ENCODE data around the gene PGGHG. TPM values are rescaled to one million over a fixed set of nuclear protein-coding genes. Genes with fewer than 3 reads are reported as not detected.

Gene PGGHG
- total and polyA plus RNA-seq, 2 of the 13 experiments (the other 11 are each of a cell fraction or from before 2014, with no cell fraction given), result 5.9 to 14.8 TPM

DNA sequence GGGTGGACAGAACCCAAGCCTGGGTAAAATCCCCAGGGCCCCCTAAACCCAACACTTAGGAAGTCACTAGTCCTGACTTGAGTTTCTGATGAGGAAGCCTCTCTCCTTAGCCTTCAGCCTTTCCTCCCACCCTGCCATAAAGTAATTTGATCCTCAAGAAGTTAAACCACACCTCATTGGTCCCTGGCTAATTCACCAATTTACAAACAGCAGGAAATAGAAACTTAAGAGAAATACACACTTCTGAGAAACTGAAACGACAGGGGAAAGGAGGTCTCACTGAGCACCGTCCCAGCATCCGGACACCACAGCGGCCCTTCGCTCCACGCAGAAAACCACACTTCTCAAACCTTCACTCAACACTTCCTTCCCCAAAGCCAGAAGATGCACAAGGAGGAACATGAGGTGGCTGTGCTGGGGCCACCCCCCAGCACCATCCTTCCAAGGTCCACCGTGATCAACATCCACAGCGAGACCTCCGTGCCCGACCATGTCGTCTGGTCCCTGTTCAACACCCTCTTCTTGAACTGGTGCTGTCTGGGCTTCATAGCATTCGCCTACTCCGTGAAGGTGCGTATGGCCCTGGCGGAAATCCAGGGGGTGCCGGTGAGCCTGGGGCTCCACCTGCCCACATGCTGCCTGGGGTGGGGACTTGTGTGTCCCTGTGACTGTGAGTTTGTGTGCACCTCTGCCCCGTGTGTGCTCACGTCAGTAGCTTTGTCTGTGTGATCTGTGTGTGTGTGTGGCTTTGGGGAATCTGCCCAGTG, 25.0 kb downstream of the PGGHG start, which contains the start of gene IFITM1 (continued):
- TF ChIP-seq ZBTB38 (CRISPR knock-in tag; IDR thresholded peaks at IDR 0.05), result peak; percentile 41; the same call in 1 of the 2 replicates
- peak; percentile 1 for TF ChIP-seq RBM39 (IDR thresholded peaks at IDR 0.05; ENCODE audit: low read depth, low read length, poor library complexity, severe bottlenecking)
- peak; percentile 42; the same call in 1 of the 2 replicates for TF ChIP-seq SAP130 (CRISPR knock-in tag; IDR thresholded peaks at IDR 0.05; ENCODE audit: low read depth)
- TF ChIP-seq, protein P1, sequence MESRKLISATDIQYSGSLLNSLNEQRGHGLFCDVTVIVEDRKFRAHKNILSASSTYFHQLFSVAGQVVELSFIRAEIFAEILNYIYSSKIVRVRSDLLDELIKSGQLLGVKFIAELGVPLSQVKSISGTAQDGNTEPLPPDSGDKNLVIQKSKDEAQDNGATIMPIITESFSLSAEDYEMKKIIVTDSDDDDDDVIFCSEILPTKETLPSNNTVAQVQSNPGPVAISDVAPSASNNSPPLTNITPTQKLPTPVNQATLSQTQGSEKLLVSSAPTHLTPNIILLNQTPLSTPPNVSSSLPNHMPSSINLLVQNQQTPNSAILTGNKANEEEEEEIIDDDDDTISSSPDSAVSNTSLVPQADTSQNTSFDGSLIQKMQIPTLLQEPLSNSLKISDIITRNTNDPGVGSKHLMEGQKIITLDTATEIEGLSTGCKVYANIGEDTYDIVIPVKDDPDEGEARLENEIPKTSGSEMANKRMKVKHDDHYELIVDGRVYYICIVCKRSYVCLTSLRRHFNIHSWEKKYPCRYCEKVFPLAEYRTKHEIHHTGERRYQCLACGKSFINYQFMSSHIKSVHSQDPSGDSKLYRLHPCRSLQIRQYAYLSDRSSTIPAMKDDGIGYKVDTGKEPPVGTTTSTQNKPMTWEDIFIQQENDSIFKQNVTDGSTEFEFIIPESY (CRISPR knock-in tag; IDR thresholded peaks at IDR 0.05), result peak; percentile 81
- no peak for TF ChIP-seq ZNF101 (CRISPR knock-in tag; IDR thresholded peaks at IDR 0.05; ENCODE audit: borderline replicate concordance, low read depth)
- TF ChIP-seq ZNF7 (CRISPR knock-in tag; IDR thresholded peaks at IDR 0.05), result no peak
- no peak for TF ChIP-seq HNRNPK (IDR thresholded peaks at IDR 0.05; ENCODE audit: low read depth, low read length, poor library complexity, severe bottlenecking)
- no peak for TF ChIP-seq JDP2 (CRISPR knock-in tag; IDR thresholded peaks at IDR 0.05; ENCODE audit: borderline replicate concordance)
- no peak for TF ChIP-seq ZNF556 (CRISPR knock-in tag; IDR thresholded peaks at IDR 0.05; ENCODE audit: borderline replicate concordance)
- TF ChIP-seq ZNF256 (CRISPR knock-in tag; conservative IDR thresholded peaks at IDR 0.05), result no peak
- TF ChIP-seq, protein P2, sequence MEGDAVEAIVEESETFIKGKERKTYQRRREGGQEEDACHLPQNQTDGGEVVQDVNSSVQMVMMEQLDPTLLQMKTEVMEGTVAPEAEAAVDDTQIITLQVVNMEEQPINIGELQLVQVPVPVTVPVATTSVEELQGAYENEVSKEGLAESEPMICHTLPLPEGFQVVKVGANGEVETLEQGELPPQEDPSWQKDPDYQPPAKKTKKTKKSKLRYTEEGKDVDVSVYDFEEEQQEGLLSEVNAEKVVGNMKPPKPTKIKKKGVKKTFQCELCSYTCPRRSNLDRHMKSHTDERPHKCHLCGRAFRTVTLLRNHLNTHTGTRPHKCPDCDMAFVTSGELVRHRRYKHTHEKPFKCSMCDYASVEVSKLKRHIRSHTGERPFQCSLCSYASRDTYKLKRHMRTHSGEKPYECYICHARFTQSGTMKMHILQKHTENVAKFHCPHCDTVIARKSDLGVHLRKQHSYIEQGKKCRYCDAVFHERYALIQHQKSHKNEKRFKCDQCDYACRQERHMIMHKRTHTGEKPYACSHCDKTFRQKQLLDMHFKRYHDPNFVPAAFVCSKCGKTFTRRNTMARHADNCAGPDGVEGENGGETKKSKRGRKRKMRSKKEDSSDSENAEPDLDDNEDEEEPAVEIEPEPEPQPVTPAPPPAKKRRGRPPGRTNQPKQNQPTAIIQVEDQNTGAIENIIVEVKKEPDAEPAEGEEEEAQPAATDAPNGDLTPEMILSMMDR (CRISPR knock-in tag; IDR thresholded peaks at IDR 0.05), result peak; percentile 31
- no peak for TF ChIP-seq XRCC5 (optimal IDR thresholded peaks at IDR 0.05; ENCODE audit: low read length)
- no peak for TF ChIP-seq NR3C1 (CRISPR knock-in tag; IDR thresholded peaks at IDR 0.05)
- TF ChIP-seq, protein P3, sequence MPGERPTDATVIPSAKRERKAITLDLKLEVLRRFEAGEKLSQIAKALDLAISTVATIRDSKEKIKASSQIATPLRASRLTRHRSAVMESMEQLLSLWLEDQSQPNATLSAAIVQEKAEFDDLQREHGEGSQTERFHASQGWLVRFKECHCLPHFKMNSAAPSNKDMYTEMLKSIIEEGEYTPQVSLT (CRISPR knock-in tag; IDR thresholded peaks at IDR 0.05; ENCODE audit: borderline replicate concordance, low read depth), result no peak
- no peak for TF ChIP-seq RFX5 (IDR thresholded peaks at IDR 0.05; ENCODE audit: low read depth, low read length)
- TF ChIP-seq, protein P4, sequence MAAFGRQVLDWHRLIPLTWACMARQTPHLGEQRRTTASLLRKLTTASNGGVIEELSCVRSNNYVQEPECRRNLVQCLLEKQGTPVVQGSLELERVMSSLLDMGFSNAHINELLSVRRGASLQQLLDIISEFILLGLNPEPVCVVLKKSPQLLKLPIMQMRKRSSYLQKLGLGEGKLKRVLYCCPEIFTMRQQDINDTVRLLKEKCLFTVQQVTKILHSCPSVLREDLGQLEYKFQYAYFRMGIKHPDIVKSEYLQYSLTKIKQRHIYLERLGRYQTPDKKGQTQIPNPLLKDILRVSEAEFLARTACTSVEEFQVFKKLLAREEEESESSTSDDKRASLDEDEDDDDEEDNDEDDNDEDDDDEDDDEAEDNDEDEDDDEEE (CRISPR knock-in tag; IDR thresholded peaks at IDR 0.05), result peak; percentile 40; the same call in 1 of the 2 replicates
- TF ChIP-seq, protein P5, sequence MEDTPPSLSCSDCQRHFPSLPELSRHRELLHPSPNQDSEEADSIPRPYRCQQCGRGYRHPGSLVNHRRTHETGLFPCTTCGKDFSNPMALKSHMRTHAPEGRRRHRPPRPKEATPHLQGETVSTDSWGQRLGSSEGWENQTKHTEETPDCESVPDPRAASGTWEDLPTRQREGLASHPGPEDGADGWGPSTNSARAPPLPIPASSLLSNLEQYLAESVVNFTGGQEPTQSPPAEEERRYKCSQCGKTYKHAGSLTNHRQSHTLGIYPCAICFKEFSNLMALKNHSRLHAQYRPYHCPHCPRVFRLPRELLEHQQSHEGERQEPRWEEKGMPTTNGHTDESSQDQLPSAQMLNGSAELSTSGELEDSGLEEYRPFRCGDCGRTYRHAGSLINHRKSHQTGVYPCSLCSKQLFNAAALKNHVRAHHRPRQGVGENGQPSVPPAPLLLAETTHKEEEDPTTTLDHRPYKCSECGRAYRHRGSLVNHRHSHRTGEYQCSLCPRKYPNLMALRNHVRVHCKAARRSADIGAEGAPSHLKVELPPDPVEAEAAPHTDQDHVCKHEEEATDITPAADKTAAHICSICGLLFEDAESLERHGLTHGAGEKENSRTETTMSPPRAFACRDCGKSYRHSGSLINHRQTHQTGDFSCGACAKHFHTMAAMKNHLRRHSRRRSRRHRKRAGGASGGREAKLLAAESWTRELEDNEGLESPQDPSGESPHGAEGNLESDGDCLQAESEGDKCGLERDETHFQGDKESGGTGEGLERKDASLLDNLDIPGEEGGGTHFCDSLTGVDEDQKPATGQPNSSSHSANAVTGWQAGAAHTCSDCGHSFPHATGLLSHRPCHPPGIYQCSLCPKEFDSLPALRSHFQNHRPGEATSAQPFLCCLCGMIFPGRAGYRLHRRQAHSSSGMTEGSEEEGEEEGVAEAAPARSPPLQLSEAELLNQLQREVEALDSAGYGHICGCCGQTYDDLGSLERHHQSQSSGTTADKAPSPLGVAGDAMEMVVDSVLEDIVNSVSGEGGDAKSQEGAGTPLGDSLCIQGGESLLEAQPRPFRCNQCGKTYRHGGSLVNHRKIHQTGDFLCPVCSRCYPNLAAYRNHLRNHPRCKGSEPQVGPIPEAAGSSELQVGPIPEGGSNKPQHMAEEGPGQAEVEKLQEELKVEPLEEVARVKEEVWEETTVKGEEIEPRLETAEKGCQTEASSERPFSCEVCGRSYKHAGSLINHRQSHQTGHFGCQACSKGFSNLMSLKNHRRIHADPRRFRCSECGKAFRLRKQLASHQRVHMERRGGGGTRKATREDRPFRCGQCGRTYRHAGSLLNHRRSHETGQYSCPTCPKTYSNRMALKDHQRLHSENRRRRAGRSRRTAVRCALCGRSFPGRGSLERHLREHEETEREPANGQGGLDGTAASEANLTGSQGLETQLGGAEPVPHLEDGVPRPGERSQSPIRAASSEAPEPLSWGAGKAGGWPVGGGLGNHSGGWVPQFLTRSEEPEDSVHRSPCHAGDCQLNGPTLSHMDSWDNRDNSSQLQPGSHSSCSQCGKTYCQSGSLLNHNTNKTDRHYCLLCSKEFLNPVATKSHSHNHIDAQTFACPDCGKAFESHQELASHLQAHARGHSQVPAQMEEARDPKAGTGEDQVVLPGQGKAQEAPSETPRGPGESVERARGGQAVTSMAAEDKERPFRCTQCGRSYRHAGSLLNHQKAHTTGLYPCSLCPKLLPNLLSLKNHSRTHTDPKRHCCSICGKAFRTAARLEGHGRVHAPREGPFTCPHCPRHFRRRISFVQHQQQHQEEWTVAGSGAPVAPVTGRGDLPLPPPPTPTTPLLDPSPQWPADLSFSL (CRISPR knock-in tag; IDR thresholded peaks at IDR 0.05), result peak; percentile 92
